Measurements from ENCODE around the gene SECISBP2. TPM values are rescaled to one million over a fixed set of nuclear protein-coding genes. Genes with fewer than 3 reads are reported as not detected.
A peak's percentile ranks its signal among the peaks of the same experiment; 100 is the strongest.

The SECISBP2 gene
- total RNA-seq, 1 donor from 2014 or later, result 27.8 TPM

DNA sequence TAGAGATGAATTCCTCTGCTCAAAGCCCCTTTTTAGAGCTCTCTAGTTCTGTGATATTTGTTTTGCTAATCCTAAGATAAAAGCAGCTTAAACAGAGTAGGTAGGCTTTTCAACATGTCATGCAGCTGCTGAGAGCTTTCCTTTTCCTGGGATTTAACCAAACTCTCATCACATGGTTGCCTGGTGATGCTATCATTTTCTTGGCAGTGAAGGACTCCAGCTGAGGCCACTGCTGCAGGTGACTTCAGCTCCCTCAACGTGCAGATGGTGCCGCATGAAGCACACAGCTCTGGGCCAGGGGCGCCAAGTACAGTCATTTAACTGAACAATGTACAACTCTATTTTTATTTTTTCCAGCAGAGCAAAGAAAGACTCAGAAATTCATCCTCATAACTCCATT lies 42.2 kb downstream of the SECISBP2 start:
- Histone ChIP-seq H3K4me1 (no peaks in the 10 kb centered on the region), H3K27ac (no peak overlapping the region), H3K36me3 (peaks cover 55 to 78% of the 10 kb centered on the region in 2 donors), H3K9me3 (no peaks in the 10 kb centered on the region), H3K4me3 (no peak overlapping the region), H3K27me3 (no peaks in the 10 kb centered on the region)
- TF ChIP-seq CTCF (IDR thresholded peaks at IDR 0.05), result no peak
- DNase-seq (ENCODE audit: low spot score in 2 of 2), result peak in 1 of 2 donors; percentile 38
- intact Hi-C loops (cut with DNase I), result no loop called here

DNA sequence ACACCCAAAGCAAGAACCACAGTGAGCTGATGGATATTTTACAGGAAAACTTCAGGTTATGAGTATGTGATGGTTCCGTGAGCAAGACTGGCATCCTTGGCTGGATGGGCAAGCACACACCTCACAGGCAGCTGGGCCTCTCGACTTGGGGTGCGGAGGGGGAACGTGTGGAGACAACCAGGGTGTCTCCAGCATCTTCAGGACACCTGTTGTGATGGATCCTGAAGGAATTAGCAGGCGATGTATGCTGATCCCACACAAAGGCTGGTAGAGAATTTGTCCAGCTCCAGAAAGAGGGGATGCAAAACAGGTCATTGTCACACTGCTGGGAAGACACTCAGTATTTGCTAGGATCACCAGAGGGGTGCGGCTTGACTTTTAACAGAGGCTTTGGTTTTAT lies 42.7 kb downstream of the SECISBP2 start:
- no peak for DNase-seq (ENCODE audit: low spot score in 2 of 2)
- Histone ChIP-seq H3K36me3 (peaks cover 50 to 72% of the 10 kb centered on the region in 2 donors), H3K27ac (no peak overlapping the region), H3K4me1 (no peaks in the 10 kb centered on the region), H3K4me3 (no peak overlapping the region), H3K9me3 (no peaks in the 10 kb centered on the region), H3K27me3 (no peaks in the 10 kb centered on the region)
- TF ChIP-seq CTCF (IDR thresholded peaks at IDR 0.05), result no peak
- intact Hi-C loops (cut with DNase I), result no loop called here

DNA sequence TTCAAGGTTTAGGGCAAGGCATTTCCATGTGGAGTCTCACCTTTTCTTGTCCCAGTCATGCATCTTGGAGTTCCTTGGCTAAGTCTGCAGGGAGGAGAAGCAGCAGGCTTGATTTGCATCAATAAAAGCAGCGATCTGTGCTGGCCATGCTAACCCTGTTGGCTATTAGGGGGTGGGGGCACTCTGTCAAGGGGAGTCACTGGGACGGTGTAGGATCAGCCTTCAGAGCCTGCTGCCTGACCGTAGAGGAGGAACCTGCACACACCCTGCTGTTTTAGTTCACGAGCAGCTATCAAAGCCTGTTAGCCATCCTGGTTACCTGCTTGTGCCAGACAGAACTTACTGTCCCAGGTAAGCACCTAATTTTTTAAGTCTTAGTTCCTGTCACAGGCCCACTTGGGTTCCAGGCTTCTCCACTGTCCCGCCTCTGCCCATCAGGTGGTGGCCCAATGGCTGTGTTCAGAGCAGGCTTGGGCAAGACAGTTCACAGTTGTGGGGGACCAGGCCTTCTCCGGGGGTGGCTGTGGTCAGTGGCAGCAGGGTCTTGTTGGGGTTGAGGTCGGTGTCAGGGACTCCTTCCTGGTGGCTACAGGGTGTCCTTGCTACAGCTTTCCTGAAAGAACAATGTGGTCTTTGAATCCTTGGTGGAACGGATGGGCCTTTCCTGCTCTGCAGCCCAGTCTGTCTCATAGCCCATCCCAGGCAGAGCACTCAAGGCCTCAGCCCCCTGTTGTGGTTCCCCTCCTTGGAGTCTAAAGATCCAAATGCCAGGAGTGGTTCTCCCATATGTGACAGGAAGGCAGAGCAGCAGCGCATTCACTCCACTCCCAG lies 43.7 kb downstream of the SECISBP2 start:
- H3K36me3 ChIP-seq, result peaks cover 40 to 62% of the 10 kb centered on the region in 2 donors
- no peak overlapping the region for H3K27ac ChIP-seq
- H3K27me3 ChIP-seq, result no peaks in the 10 kb centered on the region
- peak in 1 of 2 donors; percentile 56 for DNase-seq (ENCODE audit: low spot score in 2 of 2)
- TF ChIP-seq CTCF (IDR thresholded peaks at IDR 0.05), result no peak
- no peak overlapping the region for H3K4me3 ChIP-seq
- intact Hi-C loops (cut with DNase I), result no loop called here
- no peaks in the 10 kb centered on the region for H3K4me1 ChIP-seq
- H3K9me3 ChIP-seq, result no peaks in the 10 kb centered on the region

GRCh38 chr9:89362647-89363310 lies 44.5 kb downstream of the SECISBP2 start:
- no peak overlapping the region for H3K4me3 ChIP-seq
- no peaks in the 10 kb centered on the region for H3K4me1 ChIP-seq
- H3K27me3 ChIP-seq, result no peaks in the 10 kb centered on the region
- no peak for TF ChIP-seq CTCF (IDR thresholded peaks at IDR 0.05)
- DNase-seq (ENCODE audit: low spot score in 2 of 2), result peak in 1 of 2 donors; percentile 54
- intact Hi-C loops (cut with DNase I), result no loop called here
- H3K9me3 ChIP-seq, result no peaks in the 10 kb centered on the region
- peaks cover 33 to 55% of the 10 kb centered on the region in 2 donors for H3K36me3 ChIP-seq
- no peak overlapping the region for H3K27ac ChIP-seq

DNA sequence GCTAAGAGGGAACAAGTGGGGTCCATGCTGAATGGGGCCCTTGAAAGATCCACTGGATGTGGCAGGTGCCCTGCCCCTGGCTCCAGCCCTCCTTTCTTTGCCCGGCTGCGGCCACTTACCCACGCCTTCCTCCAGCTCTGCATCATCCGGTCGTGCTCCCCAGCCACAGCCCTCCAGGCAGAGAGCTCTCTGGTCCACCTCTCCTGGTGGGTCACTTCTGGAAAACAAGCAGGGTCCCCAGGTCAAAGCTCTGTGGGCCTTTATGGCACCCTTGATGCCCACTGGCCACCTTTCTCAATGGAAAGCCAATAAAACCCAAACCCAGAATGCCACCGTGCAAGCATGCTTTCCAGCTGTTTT lies 45.0 kb downstream of the SECISBP2 start:
- H3K36me3 ChIP-seq, result peaks cover 28 to 50% of the 10 kb centered on the region in 2 donors

More for the DNA sequence above, 45.0 kb downstream of the SECISBP2 start:
- H3K9me3 ChIP-seq, result no peaks in the 10 kb centered on the region
- H3K27me3 ChIP-seq, result no peaks in the 10 kb centered on the region
- intact Hi-C loops (cut with DNase I), result no loop called here
- no peak overlapping the region for H3K4me3 ChIP-seq
- TF ChIP-seq CTCF (IDR thresholded peaks at IDR 0.05), result no peak
- no peak overlapping the region for H3K27ac ChIP-seq
- no peak for DNase-seq (ENCODE audit: low spot score in 2 of 2)
- H3K4me1 ChIP-seq, result no peaks in the 10 kb centered on the region
